Adrenal gland (tissue), 5 donors: Measurements from ENCODE around the gene STK25.

ENCODE experiments used
- CTCF ChIP-seq, 6 experiments: fragments of 450-650 bp in 4 of 6; fragments of 200-600 bp in 2 of 6; sonication (generic) in 1 of 6; IDR thresholded peaks; 1 replicate in 5 of 6; 2 replicates in 1 of 6; pipeline versions ENCODE4 v1.5.1 to v1.8.0; 2016 to 2021; ENCODE audit warnings: antibody characterized with exemption in 6 of 6, mild to moderate bottlenecking in 2 of 6, moderate library complexity in 1 of 6
- POLR2A ChIP-seq, 2 donors: fragments of 450-650 bp; IDR thresholded peaks; one replicate each; pipeline ENCODE4 v1.6.1; 2017; ENCODE audit warnings: antibody characterized with exemption in 2 of 2, mild to moderate bottlenecking in 2 of 2, moderate library complexity in 1 of 2
- donor health status: DM: no; HTN: no; CAD: no.

GRCh38 chr2:241500431-241500975 lies 7.9 kb downstream of the STK25 start:
- TF ChIP-seq CTCF (IDR thresholded peaks at IDR 0.05) (no peak), POLR2A (IDR thresholded peaks at IDR 0.05) (no peak)
